A673 (cell line): ENCODE measurements around the gene XKR7. TPM values are rescaled to one million over a fixed set of nuclear protein-coding genes. Genes with fewer than 3 reads are reported as not detected.

Experiments used
- BruUV-seq: library from RNA; stranded (reverse); fragments of 400-500 nt; replicated peaks from 2 replicates; lab custom pipeline; 2021; lab: Mats Ljungman, UMichigan
- CTCF ChIA-PET: fragments of 300-600 bp; sonication (Branson Sonifier 250); formaldehyde crosslinking; loops from one replicate; lab custom pipeline; 2022; ENCODE audit warnings: antibody characterized with exemption; lab: Charles Lee
- POLR2A ChIA-PET: fragments of 300-600 bp; sonication (Branson Sonifier 250); formaldehyde crosslinking; loops from one replicate; lab custom pipeline; 2022; ENCODE audit warnings: antibody characterized with exemption; ENCODE audit not compliant: low non-redundant PET; lab: Charles Lee
- DNase-seq: peaks from one replicate; pipeline ENCODE4 v3.0.0-alpha.2; 2015; ENCODE audit warnings: low spot score
- H3K27ac ChIP-seq: fragments of 200-600 bp; sonication (generic); 2 replicates; pipeline ENCODE4 v1.5.1; 2016; ENCODE audit warnings: mixed run types, low read depth, mild to moderate bottlenecking, mixed read lengths, antibody characterized with exemption, low read length; ENCODE audit not compliant: poor library complexity, severe bottlenecking
- H3K27me3 ChIP-seq: fragments of 200-600 bp; sonication (generic); replicated peaks from 2 replicates; pipeline ENCODE4 v1.6.1; 2017; ENCODE audit warnings: mixed run types, low read depth, mild to moderate bottlenecking, mixed read lengths, antibody characterized with exemption, low read length; ENCODE audit not compliant: insufficient read depth, poor library complexity
- H3K36me3 ChIP-seq: fragments of 200-600 bp; sonication (generic); 2 replicates; pipeline ENCODE4 v1.6.1; 2016; ENCODE audit warnings: mixed run types, mild to moderate bottlenecking, mixed read lengths, antibody characterized with exemption, low read length; ENCODE audit not compliant: insufficient read depth, poor library complexity, severe bottlenecking
- H3K4me1 ChIP-seq: fragments of 200-600 bp; sonication (generic); 2 replicates; pipeline ENCODE4 v1.6.1; 2017; ENCODE audit warnings: mixed run types, mild to moderate bottlenecking, mixed read lengths, antibody characterized with exemption, low read length; ENCODE audit not compliant: insufficient read depth, poor library complexity, severe bottlenecking
- H3K4me3 ChIP-seq: fragments of 200-600 bp; sonication (generic); 2 replicates; pipeline ENCODE4 v1.5.1; 2016; ENCODE audit warnings: low read depth, mixed run types, mild to moderate bottlenecking, mixed read lengths, low read length; ENCODE audit not compliant: poor library complexity, severe bottlenecking
- H3K9me3 ChIP-seq: fragments of 200-600 bp; sonication (generic); 2 replicates; pipeline ENCODE4 v1.6.1; 2016; ENCODE audit warnings: mixed run types, low read depth, mild to moderate bottlenecking, mixed read lengths, antibody characterized with exemption, low read length; ENCODE audit not compliant: poor library complexity, severe bottlenecking
- EZH2 ChIP-seq: fragments of 200-600 bp; sonication (generic); IDR thresholded peaks from 2 replicates; pipeline ENCODE4 v1.6.1; 2017; ENCODE audit warnings: borderline replicate concordance, low read depth, mild to moderate bottlenecking, mixed read lengths, antibody characterized with exemption, low read length; ENCODE audit not compliant: poor library complexity, severe bottlenecking
- intact Hi-C: fragments of 100-400 bp; cut with micrococcal nuclease; formaldehyde crosslinking; loops from one replicate; pipeline ENCODE4 v1.10.0; 2022; ENCODE audit not compliant: unreplicated experiment
- total RNA-seq: library from RNA; stranded (reverse); gene quantifications from 2 replicates; pipeline ENCODE4 v1.2.3, GENCODE V29; 2021
- TF ChIP-seq, protein P1 (sequence below): fragments of 300-800, 200-600 bp; sonication (generic); conservative IDR thresholded peaks from 2 replicates; pipeline ENCODE4 v1.5.1; 2017; ENCODE audit warnings: low read depth, mild to moderate bottlenecking, antibody characterized with exemption, low read length, moderate library complexity, mixed read lengths

Gene XKR7
- total RNA-seq, 1 experiment from 2014 or later, result not detected

DNA sequence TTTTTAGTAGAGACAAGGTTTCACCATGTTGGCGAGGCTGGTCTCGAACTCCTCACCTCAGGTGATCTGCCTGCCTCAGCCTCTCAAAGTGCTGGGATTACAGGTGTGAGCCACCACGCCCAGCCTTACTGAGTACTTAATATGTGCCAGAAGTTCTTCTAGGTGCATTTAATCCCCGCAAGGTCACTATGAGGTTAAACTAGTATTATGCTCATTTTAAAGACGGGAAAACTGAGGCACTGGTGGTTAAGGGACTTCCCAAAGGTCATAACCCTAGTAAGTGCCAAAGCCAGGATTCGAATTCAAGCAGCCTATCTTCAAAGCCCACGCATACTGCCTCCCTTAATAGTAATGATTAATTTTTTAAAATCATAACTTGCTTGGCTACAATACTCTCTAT is 41.6 kb downstream of the XKR7 start:
- no TSS peak for BruUV-seq
- H3K36me3 ChIP-seq, result no peaks in the 10 kb centered on the region
- ChIA-PET POLR2A (interaction anchor here (0.7 kb wide), 1 partner anchor 57 kb away, joined by 3 read pairs; no protein-coding TSS in a partner anchor), CTCF (no interaction called here)
- TF ChIP-seq, protein P1, sequence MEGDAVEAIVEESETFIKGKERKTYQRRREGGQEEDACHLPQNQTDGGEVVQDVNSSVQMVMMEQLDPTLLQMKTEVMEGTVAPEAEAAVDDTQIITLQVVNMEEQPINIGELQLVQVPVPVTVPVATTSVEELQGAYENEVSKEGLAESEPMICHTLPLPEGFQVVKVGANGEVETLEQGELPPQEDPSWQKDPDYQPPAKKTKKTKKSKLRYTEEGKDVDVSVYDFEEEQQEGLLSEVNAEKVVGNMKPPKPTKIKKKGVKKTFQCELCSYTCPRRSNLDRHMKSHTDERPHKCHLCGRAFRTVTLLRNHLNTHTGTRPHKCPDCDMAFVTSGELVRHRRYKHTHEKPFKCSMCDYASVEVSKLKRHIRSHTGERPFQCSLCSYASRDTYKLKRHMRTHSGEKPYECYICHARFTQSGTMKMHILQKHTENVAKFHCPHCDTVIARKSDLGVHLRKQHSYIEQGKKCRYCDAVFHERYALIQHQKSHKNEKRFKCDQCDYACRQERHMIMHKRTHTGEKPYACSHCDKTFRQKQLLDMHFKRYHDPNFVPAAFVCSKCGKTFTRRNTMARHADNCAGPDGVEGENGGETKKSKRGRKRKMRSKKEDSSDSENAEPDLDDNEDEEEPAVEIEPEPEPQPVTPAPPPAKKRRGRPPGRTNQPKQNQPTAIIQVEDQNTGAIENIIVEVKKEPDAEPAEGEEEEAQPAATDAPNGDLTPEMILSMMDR, result no peak
- no peak for TF ChIP-seq EZH2
- intact Hi-C loops, result no loop called here
- H3K9me3 ChIP-seq, result no peaks in the 10 kb centered on the region
- H3K27ac ChIP-seq, result no peak overlapping the region
- H3K4me1 ChIP-seq, result peaks cover 5% of the 10 kb centered on the region
- no peak for DNase-seq
- no peaks in the 10 kb centered on the region for H3K27me3 ChIP-seq
- no peak overlapping the region for H3K4me3 ChIP-seq

DNA sequence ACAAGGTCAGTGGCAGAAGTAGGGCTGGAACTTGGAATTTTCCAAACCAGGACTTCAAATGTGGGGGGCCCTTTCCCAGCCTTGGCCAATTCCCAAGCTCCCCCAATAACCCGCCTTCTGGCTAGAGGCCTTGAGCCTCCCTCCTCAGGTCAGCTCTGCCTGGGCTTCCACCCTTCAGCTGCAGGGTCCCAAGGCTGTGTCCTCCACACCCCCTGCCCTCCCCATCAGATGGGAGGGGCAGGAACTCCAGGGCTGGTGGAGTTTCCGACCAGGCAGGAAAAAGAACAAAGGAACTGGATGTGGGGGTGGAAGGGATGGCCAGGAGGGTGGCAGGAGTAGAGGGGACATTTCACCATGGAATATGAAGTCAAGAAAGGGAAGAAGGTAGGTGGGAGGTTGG is 42.1 kb downstream of the XKR7 start, which contains the start of gene CCM2L:
TSS of gene CCM2L (plus strand) at position 338 of the 400 bp plus-strand sequence. CDS start at position 355, 17 bp downstream.
- ChIA-PET CTCF (no interaction called here), POLR2A (no interaction called here)
- TF ChIP-seq EZH2, result no peak
- TF ChIP-seq, protein P1, result no peak
- Histone ChIP-seq H3K27me3 (no peaks in the 10 kb centered on the region), H3K4me1 (peaks cover 5% of the 10 kb centered on the region), H3K27ac (no peak within 1 kb of the TSS), H3K36me3 (no peaks in the 10 kb centered on the region), H3K4me3 (no peak within 1 kb of the TSS), H3K9me3 (no peaks in the 10 kb centered on the region)
- no peak for DNase-seq
- no TSS peak for BruUV-seq
- intact Hi-C loops, result no loop called here

DNA sequence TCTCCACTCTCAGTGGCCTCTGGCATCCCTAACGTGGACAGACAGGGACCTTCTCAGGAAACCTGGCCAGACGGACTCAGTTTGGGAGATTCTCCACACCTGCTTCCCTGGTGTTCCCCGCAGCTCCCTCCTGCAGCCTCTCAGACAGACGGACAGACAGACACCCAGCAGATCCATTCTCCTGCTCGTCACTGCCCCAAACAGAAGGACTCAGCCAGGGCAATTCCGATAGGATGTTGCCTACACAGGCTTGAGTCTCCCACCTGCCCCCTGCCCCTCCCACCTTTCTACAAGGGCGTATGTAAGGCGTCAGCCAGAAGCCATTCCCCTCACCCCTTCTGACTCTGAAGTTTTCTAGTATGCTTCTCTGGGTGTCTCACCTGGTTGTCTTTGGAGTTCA is 42.7 kb downstream of the XKR7 start:
- BruUV-seq, result no TSS peak
- H3K36me3 ChIP-seq, result no peaks in the 10 kb centered on the region
- POLR2A ChIA-PET, result no interaction called here

More for the DNA sequence above, 42.7 kb downstream of the XKR7 start:
- H3K4me1 ChIP-seq, result peaks cover 5% of the 10 kb centered on the region
- H3K27me3 ChIP-seq, result no peaks in the 10 kb centered on the region
- no peak for DNase-seq
- no peaks in the 10 kb centered on the region for H3K9me3 ChIP-seq
- TF ChIP-seq EZH2, result no peak
- TF ChIP-seq, protein P1, result no peak
- H3K4me3 ChIP-seq, result no peak overlapping the region
- CTCF ChIA-PET, result no interaction called here
- intact Hi-C loops, result no loop called here
- no peak overlapping the region for H3K27ac ChIP-seq
